KMS-11 (cell line): ENCODE data around the gene GPR18.

Source experiments
- H2AFZ ChIP-seq: fragments of 200-600 bp; sonication (generic); 2 replicates; pipeline ENCODE4 v1.6.1; 2016; ENCODE audit warnings: antibody characterized with exemption, mixed run types, low read depth
- H3K27ac ChIP-seq: fragments of 200-600 bp; sonication (generic); 2 replicates; pipeline ENCODE4 v1.6.1; 2016; ENCODE audit warnings: mild to moderate bottlenecking, mixed run types
- H3K27me3 ChIP-seq: fragments of 200-600 bp; sonication (generic); 2 replicates; pipeline ENCODE4 v1.6.1; 2017; ENCODE audit warnings: mild to moderate bottlenecking, low read depth, mixed run types, moderate library complexity; ENCODE audit not compliant: insufficient read depth
- H3K36me3 ChIP-seq: fragments of 200-600 bp; sonication (generic); 2 replicates; pipeline ENCODE4 v1.6.1; 2017; ENCODE audit warnings: mild to moderate bottlenecking, mixed run types; ENCODE audit not compliant: insufficient read depth
- H3K4me1 ChIP-seq: fragments of 200-600 bp; sonication (generic); 2 replicates; pipeline ENCODE4 v1.6.1; 2016; ENCODE audit warnings: mild to moderate bottlenecking, low read depth, mixed run types; ENCODE audit not compliant: poor library complexity, severe bottlenecking
- H3K4me2 ChIP-seq: fragments of 200-600 bp; sonication (generic); 2 replicates; pipeline ENCODE4 v1.7.0; 2016; ENCODE audit warnings: mild to moderate bottlenecking, mixed run types
- H3K4me3 ChIP-seq: fragments of 200-600 bp; sonication (generic); IDR thresholded peaks from 2 replicates; pipeline ENCODE4 v1.6.1; 2017; ENCODE audit warnings: low read depth, low read length, mixed read lengths; ENCODE audit not compliant: insufficient read depth
- H3K79me2 ChIP-seq: fragments of 200-600 bp; sonication (generic); 2 replicates; pipeline ENCODE4 v1.6.1; 2016; ENCODE audit warnings: low read depth, mixed run types; ENCODE audit not compliant: insufficient read depth
- H3K9ac ChIP-seq: fragments of 200-600 bp; sonication (generic); 2 replicates; pipeline ENCODE4 v1.6.1; 2016; ENCODE audit warnings: mild to moderate bottlenecking, mixed run types
- H4K20me1 ChIP-seq: fragments of 200-600 bp; sonication (generic); 2 replicates; pipeline ENCODE4 v1.6.1; 2016; ENCODE audit warnings: mild to moderate bottlenecking, mixed run types; ENCODE audit not compliant: insufficient read depth
- TF ChIP-seq, protein P1 (sequence below): fragments of 200-600 bp; sonication (generic); conservative IDR thresholded peaks from 2 replicates; pipeline ENCODE4 v1.6.1; 2017; ENCODE audit warnings: low read depth, mild to moderate bottlenecking, antibody characterized with exemption, low read length, moderate library complexity, mixed read lengths

The GPR18 gene, protein sequence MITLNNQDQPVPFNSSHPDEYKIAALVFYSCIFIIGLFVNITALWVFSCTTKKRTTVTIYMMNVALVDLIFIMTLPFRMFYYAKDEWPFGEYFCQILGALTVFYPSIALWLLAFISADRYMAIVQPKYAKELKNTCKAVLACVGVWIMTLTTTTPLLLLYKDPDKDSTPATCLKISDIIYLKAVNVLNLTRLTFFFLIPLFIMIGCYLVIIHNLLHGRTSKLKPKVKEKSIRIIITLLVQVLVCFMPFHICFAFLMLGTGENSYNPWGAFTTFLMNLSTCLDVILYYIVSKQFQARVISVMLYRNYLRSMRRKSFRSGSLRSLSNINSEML

DNA sequence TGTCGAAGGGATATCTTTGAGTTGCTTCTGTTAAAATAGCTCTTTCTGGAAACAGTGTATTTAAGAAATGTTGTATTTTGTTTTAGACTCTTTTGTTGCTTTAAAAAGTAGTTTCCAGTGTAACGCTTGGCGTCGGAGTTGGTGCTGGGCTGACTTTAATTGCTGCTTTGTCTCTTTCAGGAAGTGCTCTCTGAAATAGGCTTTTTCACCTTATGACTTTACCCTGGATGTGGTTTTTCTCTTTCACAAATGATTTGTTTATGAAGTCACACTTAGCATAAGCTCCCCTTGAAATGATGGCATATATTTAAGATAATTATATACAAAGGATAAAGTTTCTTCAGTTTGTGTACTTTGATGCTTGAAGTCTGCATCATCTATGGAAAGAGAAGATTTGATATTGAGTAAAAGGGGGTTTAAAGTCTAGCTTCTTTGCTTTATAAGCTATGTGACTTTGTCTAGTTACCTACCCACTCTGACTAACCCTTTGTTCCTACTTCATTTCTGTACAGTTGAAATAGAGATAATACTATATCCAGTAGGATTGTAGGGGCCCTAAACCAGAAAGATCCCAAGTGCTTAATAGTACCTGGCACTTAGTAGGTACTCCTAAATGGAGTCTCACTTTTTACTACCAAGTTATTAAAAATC lies at the start of gene GPR18:
Gene GPR18 (minus strand): TSS at position 170 of the 651 bp plus-strand sequence. CDS start 2,507 bp downstream, outside the sequence.
- Histone ChIP-seq H3K79me2 (no peaks in the 10 kb centered on the region), H3K4me3 (no peak within 1 kb of the TSS), H3K36me3 (no peaks in the 10 kb centered on the region), H3K27ac (no peak within 1 kb of the TSS), H3K4me1 (no peaks in the 10 kb centered on the region), H4K20me1 (no peaks in the 10 kb centered on the region), H3K4me2 (no peak within 1 kb of the TSS), H2AFZ (no peak within 1 kb of the TSS), H3K27me3 (no peaks in the 10 kb centered on the region), H3K9ac (no peak within 1 kb of the TSS)
- TF ChIP-seq, protein P1, sequence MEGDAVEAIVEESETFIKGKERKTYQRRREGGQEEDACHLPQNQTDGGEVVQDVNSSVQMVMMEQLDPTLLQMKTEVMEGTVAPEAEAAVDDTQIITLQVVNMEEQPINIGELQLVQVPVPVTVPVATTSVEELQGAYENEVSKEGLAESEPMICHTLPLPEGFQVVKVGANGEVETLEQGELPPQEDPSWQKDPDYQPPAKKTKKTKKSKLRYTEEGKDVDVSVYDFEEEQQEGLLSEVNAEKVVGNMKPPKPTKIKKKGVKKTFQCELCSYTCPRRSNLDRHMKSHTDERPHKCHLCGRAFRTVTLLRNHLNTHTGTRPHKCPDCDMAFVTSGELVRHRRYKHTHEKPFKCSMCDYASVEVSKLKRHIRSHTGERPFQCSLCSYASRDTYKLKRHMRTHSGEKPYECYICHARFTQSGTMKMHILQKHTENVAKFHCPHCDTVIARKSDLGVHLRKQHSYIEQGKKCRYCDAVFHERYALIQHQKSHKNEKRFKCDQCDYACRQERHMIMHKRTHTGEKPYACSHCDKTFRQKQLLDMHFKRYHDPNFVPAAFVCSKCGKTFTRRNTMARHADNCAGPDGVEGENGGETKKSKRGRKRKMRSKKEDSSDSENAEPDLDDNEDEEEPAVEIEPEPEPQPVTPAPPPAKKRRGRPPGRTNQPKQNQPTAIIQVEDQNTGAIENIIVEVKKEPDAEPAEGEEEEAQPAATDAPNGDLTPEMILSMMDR, result no peak

DNA sequence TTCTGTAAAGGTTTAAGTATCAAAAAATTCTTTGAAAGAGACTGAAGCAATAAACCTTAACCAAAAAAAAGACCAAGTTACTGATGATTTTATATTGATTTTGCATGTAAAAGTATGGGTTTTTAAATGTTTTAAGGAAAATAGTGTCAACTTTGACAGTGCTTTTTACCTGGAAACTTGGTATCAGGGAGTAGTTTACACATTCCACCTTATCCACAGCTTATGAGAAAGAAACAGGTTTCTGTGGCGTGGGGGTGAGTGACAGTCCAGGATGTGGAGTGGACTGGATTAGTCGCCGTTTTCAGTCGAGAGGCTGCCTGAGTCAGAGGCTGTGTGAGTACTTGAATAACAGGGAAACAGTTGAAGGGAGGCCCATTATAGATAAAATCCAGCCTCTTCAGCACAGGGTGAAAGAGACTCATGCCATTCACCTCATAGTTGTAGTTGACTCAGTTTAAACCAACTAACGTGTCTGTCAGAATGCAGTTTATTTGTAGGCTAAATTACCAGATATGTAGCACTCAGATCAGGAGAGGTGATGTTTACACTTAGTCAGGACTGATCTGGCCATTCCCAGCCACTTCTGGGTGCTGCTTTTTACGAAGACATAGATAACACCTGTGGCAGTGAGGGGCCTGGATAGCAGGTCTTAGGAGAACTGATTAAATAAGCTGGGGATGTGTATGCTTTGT lies 49.6 kb upstream of the GPR18 start:
- no peaks in the 10 kb centered on the region for H3K79me2 ChIP-seq
- H3K4me2 ChIP-seq, result no peak overlapping the region
- H2AFZ ChIP-seq, result no peak overlapping the region
- no peak overlapping the region for H3K9ac ChIP-seq
- H3K27ac ChIP-seq, result no peak overlapping the region
- H3K27me3 ChIP-seq, result no peaks in the 10 kb centered on the region
- H3K4me1 ChIP-seq, result no peaks in the 10 kb centered on the region
- TF ChIP-seq, protein P1, result no peak
- no peaks in the 10 kb centered on the region for H3K36me3 ChIP-seq
- no peaks in the 10 kb centered on the region for H4K20me1 ChIP-seq
- no peak overlapping the region for H3K4me3 ChIP-seq

DNA sequence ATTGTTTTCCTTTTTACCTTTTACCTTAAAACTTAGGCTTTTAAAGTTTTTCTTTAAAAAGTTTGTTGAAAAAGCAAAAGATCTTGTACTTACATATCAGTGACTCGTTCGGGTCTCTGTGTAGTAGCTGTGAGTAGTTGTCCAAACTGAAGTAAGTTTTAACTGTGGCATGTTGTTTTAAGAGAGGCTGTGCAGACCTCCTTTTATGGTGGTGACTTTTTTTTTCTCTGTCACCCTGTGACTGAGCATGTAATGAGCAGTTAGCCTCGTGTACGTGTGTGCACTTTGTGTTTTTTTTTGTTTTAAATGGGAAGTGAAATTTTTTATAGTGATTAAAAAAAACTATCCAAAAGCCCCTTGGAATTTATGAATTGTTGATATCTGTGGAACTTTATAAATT lies 49.1 kb upstream of the GPR18 start, which contains the start of gene GPR183:
Gene GPR183 (minus strand): TSS at position 153 of the 400 bp plus-strand sequence. CDS start 11,254 bp downstream, outside the sequence.
- Histone ChIP-seq H3K27me3 (no peaks in the 10 kb centered on the region), H3K36me3 (no peaks in the 10 kb centered on the region), H3K4me3 (no peak within 1 kb of the TSS), H3K27ac (no peak within 1 kb of the TSS), H3K9ac (no peak within 1 kb of the TSS), H3K79me2 (no peaks in the 10 kb centered on the region), H3K4me2 (no peak within 1 kb of the TSS), H2AFZ (no peak within 1 kb of the TSS), H4K20me1 (no peaks in the 10 kb centered on the region), H3K4me1 (no peaks in the 10 kb centered on the region)
- TF ChIP-seq, protein P1, result no peak

DNA sequence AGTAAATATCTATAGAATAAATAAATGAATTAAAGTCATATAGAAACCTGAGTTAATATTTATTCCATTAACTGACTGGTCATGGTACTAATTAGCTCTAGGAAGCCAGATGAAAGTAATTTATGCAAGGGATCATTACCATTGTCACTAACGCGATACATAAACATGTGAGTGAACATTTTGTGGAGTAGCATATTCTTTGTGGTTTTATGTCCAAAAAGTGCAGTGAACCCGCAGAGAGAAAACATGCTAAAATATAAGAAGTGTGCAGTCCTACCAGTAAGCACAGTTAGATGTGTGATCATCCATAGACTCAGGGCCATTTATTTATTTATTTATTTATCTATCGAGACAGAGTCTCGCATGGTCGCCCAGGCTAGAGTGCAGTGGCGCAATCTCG lies 47.4 kb upstream of the GPR18 start:
- no peaks in the 10 kb centered on the region for H3K27me3 ChIP-seq
- H2AFZ ChIP-seq, result no peak overlapping the region
- no peak overlapping the region for H3K4me2 ChIP-seq
- no peaks in the 10 kb centered on the region for H3K4me1 ChIP-seq
- no peak overlapping the region for H3K4me3 ChIP-seq
- TF ChIP-seq, protein P1, result no peak
- no peaks in the 10 kb centered on the region for H3K36me3 ChIP-seq
- H3K9ac ChIP-seq, result no peak overlapping the region
- no peaks in the 10 kb centered on the region for H4K20me1 ChIP-seq
- no peak overlapping the region for H3K27ac ChIP-seq
- H3K79me2 ChIP-seq, result no peaks in the 10 kb centered on the region
